Right lobe of liver (tissue), 4 donors: ENCODE measurements around the gene MT1H.

ENCODE experiments used
- POLR2A ChIP-seq: fragments of 450-650 bp; IDR thresholded peaks from one replicate; pipeline ENCODE4 v1.6.1; 2017; ENCODE audit warnings: antibody characterized with exemption, mild to moderate bottlenecking
- TF ChIP-seq, protein P1 (sequence below), 4 donors: fragments of 200-600 bp in 3 of 4; fragments of 450-650 bp in 1 of 4; IDR thresholded peaks; one replicate each; pipeline versions ENCODE4 v1.5.1 to v1.8.0; 2016 to 2022; ENCODE audit warnings: antibody characterized with exemption in 4 of 4, mild to moderate bottlenecking in 2 of 4
- donor health status: DM: no; HTN: no; CAD: no.
- donor health status: DM: no; HTN: no; CAD: no.
- donor health status: DM: no; HTN: yes; CAD: no.

DNA sequence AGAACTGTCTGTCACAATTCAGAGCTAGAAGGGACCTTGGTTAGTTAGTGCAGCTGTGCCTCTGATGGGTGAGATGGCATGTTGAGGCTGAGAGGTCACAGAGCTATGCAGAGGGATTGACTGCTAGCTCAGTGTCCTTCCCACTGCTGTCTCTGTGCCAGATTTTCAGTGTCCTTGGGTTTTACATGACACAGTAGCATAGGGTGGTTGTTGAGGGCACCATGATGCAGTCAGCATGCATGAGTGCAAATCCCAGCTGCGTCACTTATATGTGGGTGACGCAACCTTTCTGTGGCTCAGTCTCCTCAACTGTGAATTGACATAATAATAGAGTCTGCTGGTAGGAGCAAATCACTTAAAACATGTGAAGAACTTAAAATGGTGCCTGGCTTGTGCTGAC, 28.4 kb upstream of the MT1H start:
- no peak for TF ChIP-seq POLR2A
- TF ChIP-seq, protein P1, sequence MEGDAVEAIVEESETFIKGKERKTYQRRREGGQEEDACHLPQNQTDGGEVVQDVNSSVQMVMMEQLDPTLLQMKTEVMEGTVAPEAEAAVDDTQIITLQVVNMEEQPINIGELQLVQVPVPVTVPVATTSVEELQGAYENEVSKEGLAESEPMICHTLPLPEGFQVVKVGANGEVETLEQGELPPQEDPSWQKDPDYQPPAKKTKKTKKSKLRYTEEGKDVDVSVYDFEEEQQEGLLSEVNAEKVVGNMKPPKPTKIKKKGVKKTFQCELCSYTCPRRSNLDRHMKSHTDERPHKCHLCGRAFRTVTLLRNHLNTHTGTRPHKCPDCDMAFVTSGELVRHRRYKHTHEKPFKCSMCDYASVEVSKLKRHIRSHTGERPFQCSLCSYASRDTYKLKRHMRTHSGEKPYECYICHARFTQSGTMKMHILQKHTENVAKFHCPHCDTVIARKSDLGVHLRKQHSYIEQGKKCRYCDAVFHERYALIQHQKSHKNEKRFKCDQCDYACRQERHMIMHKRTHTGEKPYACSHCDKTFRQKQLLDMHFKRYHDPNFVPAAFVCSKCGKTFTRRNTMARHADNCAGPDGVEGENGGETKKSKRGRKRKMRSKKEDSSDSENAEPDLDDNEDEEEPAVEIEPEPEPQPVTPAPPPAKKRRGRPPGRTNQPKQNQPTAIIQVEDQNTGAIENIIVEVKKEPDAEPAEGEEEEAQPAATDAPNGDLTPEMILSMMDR (IDR thresholded peaks at IDR 0.05) = no peak
